HG03103 (cell line): ENCODE data around the gene FBXO11.

ENCODE experiments used
- ATAC-seq: cut with Tn5 transposase; IDR thresholded peaks from one replicate; pipeline ENCODE4 v1.9.1; 2021; ENCODE audit warnings: low read depth; ENCODE audit not compliant: unreplicated experiment

The FBXO11 gene

GRCh38 chr2:47799031-47799609 lies 107.2 kb downstream of the FBXO11 start:
- ATAC-seq = no peak

- no peak for ATAC-seq
These were observed 107.7 kb downstream of the FBXO11 start for GRCh38 chr2:47798631-47799030.

GRCh38 chr2:47796090-47796697 lies 110.1 kb downstream of the FBXO11 start:
- ATAC-seq = no peak

GRCh38 chr2:47785986-47786385 lies 120.3 kb downstream of the FBXO11 start:
- ATAC-seq = no peak

GRCh38 chr2:47784352-47784851 lies 121.9 kb downstream of the FBXO11 start:
- no peak for ATAC-seq

- ATAC-seq = peak; percentile 22
These were observed 122.6 kb downstream of the FBXO11 start for GRCh38 chr2:47783486-47784351.

GRCh38 chr2:47782671-47783485 lies 123.4 kb downstream of the FBXO11 start, which contains the start of gene MSH6:
Gene MSH6, plus strand, starts transcription at chr2:47783145. Its CDS starts 89 bp downstream, at chr2:47783234.
- ATAC-seq = peak; percentile 76

- ATAC-seq = no peak
These were observed 124.0 kb downstream of the FBXO11 start for GRCh38 chr2:47782381-47782670.

- ATAC-seq = no peak
These were observed 126.9 kb downstream of the FBXO11 start for GRCh38 chr2:47779426-47779790.

- ATAC-seq = no peak
These were observed 127.4 kb downstream of the FBXO11 start for GRCh38 chr2:47778698-47779425.

- ATAC-seq = no peak
These were observed 128.9 kb downstream of the FBXO11 start for GRCh38 chr2:47777277-47777937.

- no peak for ATAC-seq
These were observed 131.7 kb downstream of the FBXO11 start for GRCh38 chr2:47774567-47774966.

GRCh38 chr2:47772343-47772742 lies 134.0 kb downstream of the FBXO11 start:
- ATAC-seq = no peak

GRCh38 chr2:47771211-47771610 lies 135.1 kb downstream of the FBXO11 start:
- ATAC-seq = no peak

- ATAC-seq = no peak
These were observed 137.0 kb downstream of the FBXO11 start for GRCh38 chr2:47769318-47769717.

GRCh38 chr2:47767880-47768609 lies 138.3 kb downstream of the FBXO11 start:
- ATAC-seq = no peak

GRCh38 chr2:47767497-47767844 lies 138.8 kb downstream of the FBXO11 start:
- no peak for ATAC-seq

GRCh38 chr2:47751856-47752414 lies 154.4 kb downstream of the FBXO11 start:
- peak; percentile 26 for ATAC-seq

GRCh38 chr2:47747878-47748277 lies 158.4 kb downstream of the FBXO11 start:
- ATAC-seq = no peak
